K562 (cell line): Measurements from ENCODE around the gene MALAT1. TPM values are rescaled to one million over a fixed set of nuclear protein-coding genes. Genes with fewer than 3 reads are reported as not detected.

Source experiments
- ASH1L ChIP-seq: fragments of 450-650 bp; IDR thresholded peaks from 2 replicates; pipeline ENCODE4 v1.6.1; 2018; ENCODE audit warnings: borderline replicate concordance, mild to moderate bottlenecking, low read depth; ENCODE audit not compliant: partially characterized antibody
- CHD1 ChIP-seq: fragments of 200-600 bp; sonication (generic); IDR thresholded peaks from one replicate; pipeline ENCODE4 v1.6.1; 2012; ENCODE audit warnings: mild to moderate bottlenecking, moderate library complexity, low read length, inconsistent platforms
- GATA2 ChIP-seq: sonication (generic); formaldehyde crosslinking; IDR thresholded peaks from 2 replicates; pipeline ENCODE4 v1.4.0; 2020; ENCODE audit warnings: mild to moderate bottlenecking, missing genetic modification reagents
- HMG20A ChIP-seq: fragments of 450-650 bp; formaldehyde crosslinking; conservative IDR thresholded peaks from 2 replicates; pipeline ENCODE4 v1.4.0; 2020; ENCODE audit warnings: mild to moderate bottlenecking, mixed read lengths
- ILK ChIP-seq: fragments of 450-650 bp; IDR thresholded peaks from 2 replicates; pipeline ENCODE4 v1.6.1; 2016; ENCODE audit warnings: missing genetic modification characterization, low read depth, mild to moderate bottlenecking, missing compliant biosample characterization, moderate library complexity, borderline replicate concordance
- LARP7 ChIP-seq: fragments of 450-650 bp; IDR thresholded peaks from 2 replicates; pipeline ENCODE4 v1.6.1; 2016
- NFIX ChIP-seq: fragments of 250-450 bp; sonication (Bioruptor Pico); IDR thresholded peaks from 2 replicates; pipeline ENCODE4 v1.4.0; 2020; ENCODE audit warnings: low read depth, mild to moderate bottlenecking, moderate library complexity
- PPARD ChIP-seq: fragments of 250-450 bp; sonication (Bioruptor Pico); IDR thresholded peaks from 2 replicates; pipeline ENCODE4 v1.8.0; 2022; ENCODE audit warnings: inconsistent platforms, mild to moderate bottlenecking, moderate library complexity
- PRMT5 ChIP-seq: sonication (generic); formaldehyde crosslinking; IDR thresholded peaks from 2 replicates; pipeline ENCODE4 v1.5.0; 2020; ENCODE audit warnings: missing genetic modification reagents
- TFAM ChIP-seq: fragments of 250-450 bp; sonication (Bioruptor Pico); conservative IDR thresholded peaks from 2 replicates; pipeline ENCODE4 v1.5.0; 2021; ENCODE audit warnings: mild to moderate bottlenecking, moderate library complexity
- ZC3H11A ChIP-seq: IDR thresholded peaks from 2 replicates; pipeline ENCODE4 v1.6.1; 2012; ENCODE audit warnings: low read depth, low read length, improper control_type of control experiment
- ZFX ChIP-seq: sonication (generic); formaldehyde crosslinking; IDR thresholded peaks from 2 replicates; pipeline ENCODE4 v1.8.0; 2022; ENCODE audit warnings: mild to moderate bottlenecking, missing genetic modification reagents, moderate library complexity
- ZNF77 ChIP-seq: fragments of 250-450 bp; sonication (Bioruptor Pico); IDR thresholded peaks from 2 replicates; pipeline ENCODE4 v1.5.0; 2020
- polyA plus RNA-seq, 8 experiments: library from polyadenylated mRNA; depleted of rRNA in 4 of 8; stranded (reverse) in 5 of 8; unstranded in 3 of 8; fragments of >200 nt; fragmentation: Nextera tagmentation in 2 of 8; fragmentation: Illumina TruSeq in 1 of 8; extraction: Ambion mirVana in 2 of 8; extraction: Trizol in 1 of 8; gene quantifications; 2 replicates each; pipeline versions ENCODE4 v1.2.1 to v1.2.3, GENCODE V29; 2011 to 2014; ENCODE audit warnings: inconsistent platforms in 1 of 8, missing spikeins in 1 of 8
- total RNA-seq, 7 experiments: library from RNA; depleted of rRNA in 6 of 7; stranded (reverse); fragments of >200 nt in 6 of 7; fragmentation: Illumina TruSeq in 2 of 7; extraction: Trizol in 2 of 7; gene quantifications; 2 replicates each; pipeline versions ENCODE4 v1.2.1 to v1.2.3, GENCODE V29; 2011 to 2021; ENCODE audit warnings: low replicate concordance in 1 of 7
- TF ChIP-seq, protein P1 (sequence below): fragments of 450-650 bp; conservative IDR thresholded peaks from 2 replicates; pipeline ENCODE4 v1.6.1; 2016; ENCODE audit warnings: missing genetic modification characterization, low read depth, mild to moderate bottlenecking, missing compliant biosample characterization, moderate library complexity
- TF ChIP-seq, protein P2 (sequence below): fragments of 200-600 bp; sonication (generic); IDR thresholded peaks from one replicate; pipeline ENCODE4 v1.6.1; 2012; ENCODE audit warnings: mild to moderate bottlenecking, low read depth, low read length, inconsistent platforms
- TF ChIP-seq, protein P3 (sequence below): sonication (generic); formaldehyde crosslinking; IDR thresholded peaks from 2 replicates; pipeline ENCODE4 v1.9.0; 2022; ENCODE audit warnings: mild to moderate bottlenecking, missing genetic modification reagents

MALAT1 gene
- total and polyA plus RNA-seq, 9 of the 15 experiments (the other 6 are each of a cell fraction or from before 2014, with no cell fraction given): 363 to 8,715 (median 2,351) TPM

DNA sequence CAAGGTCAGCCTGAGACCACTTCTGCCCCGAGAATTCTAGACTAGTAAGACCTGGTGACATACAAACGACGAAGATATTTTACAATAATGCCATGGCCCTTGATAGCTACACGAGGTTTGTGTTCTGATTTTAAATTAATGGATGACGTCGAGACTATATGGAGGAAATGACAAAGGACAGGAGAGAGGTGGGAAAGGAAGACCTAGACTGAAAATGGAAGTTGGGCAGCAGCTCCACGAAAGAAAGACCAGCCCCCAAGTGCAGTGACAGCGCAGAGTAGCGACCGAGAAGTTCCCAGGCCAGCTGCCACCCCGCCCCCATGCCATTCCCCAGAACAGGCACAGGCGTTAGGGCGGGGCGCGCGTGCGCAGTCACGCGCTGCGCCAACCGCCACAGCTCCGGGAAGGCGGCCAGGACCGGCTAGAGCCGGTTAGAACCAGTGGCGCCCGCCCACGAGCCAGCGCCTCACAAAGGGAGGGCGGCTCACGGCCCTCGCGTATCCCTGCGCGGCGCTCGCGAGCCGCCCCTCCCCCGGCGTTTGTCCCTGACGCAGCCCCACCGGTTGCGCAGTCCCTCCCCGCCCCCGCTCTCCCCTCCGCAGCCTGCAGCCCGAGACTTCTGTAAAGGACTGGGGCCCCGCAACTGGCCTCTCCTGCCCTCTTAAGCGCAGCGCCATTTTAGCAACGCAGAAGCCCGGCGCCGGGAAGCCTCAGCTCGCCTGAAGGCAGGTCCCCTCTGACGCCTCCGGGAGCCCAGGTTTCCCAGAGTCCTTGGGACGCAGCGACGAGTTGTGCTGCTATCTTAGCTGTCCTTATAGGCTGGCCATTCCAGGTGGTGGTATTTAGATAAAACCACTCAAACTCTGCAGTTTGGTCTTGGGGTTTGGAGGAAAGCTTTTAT lies 1.5 kb upstream of the MALAT1 start (continued):
- no peak for TF ChIP-seq ASH1L
- TF ChIP-seq PRMT5 (CRISPR knock-in tag): no peak
- TF ChIP-seq ILK: no peak
- TF ChIP-seq TFAM (CRISPR knock-in tag): no peak
- no peak for TF ChIP-seq HMG20A (CRISPR knock-in tag)
- TF ChIP-seq, protein P1, sequence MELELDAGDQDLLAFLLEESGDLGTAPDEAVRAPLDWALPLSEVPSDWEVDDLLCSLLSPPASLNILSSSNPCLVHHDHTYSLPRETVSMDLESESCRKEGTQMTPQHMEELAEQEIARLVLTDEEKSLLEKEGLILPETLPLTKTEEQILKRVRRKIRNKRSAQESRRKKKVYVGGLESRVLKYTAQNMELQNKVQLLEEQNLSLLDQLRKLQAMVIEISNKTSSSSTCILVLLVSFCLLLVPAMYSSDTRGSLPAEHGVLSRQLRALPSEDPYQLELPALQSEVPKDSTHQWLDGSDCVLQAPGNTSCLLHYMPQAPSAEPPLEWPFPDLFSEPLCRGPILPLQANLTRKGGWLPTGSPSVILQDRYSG (tag): no peak
- peak; percentile 42 for TF ChIP-seq ZFX (CRISPR knock-in tag)
- no peak for TF ChIP-seq PPARD (CRISPR knock-in tag)
- no peak for TF ChIP-seq CHD1
- TF ChIP-seq, protein P2, sequence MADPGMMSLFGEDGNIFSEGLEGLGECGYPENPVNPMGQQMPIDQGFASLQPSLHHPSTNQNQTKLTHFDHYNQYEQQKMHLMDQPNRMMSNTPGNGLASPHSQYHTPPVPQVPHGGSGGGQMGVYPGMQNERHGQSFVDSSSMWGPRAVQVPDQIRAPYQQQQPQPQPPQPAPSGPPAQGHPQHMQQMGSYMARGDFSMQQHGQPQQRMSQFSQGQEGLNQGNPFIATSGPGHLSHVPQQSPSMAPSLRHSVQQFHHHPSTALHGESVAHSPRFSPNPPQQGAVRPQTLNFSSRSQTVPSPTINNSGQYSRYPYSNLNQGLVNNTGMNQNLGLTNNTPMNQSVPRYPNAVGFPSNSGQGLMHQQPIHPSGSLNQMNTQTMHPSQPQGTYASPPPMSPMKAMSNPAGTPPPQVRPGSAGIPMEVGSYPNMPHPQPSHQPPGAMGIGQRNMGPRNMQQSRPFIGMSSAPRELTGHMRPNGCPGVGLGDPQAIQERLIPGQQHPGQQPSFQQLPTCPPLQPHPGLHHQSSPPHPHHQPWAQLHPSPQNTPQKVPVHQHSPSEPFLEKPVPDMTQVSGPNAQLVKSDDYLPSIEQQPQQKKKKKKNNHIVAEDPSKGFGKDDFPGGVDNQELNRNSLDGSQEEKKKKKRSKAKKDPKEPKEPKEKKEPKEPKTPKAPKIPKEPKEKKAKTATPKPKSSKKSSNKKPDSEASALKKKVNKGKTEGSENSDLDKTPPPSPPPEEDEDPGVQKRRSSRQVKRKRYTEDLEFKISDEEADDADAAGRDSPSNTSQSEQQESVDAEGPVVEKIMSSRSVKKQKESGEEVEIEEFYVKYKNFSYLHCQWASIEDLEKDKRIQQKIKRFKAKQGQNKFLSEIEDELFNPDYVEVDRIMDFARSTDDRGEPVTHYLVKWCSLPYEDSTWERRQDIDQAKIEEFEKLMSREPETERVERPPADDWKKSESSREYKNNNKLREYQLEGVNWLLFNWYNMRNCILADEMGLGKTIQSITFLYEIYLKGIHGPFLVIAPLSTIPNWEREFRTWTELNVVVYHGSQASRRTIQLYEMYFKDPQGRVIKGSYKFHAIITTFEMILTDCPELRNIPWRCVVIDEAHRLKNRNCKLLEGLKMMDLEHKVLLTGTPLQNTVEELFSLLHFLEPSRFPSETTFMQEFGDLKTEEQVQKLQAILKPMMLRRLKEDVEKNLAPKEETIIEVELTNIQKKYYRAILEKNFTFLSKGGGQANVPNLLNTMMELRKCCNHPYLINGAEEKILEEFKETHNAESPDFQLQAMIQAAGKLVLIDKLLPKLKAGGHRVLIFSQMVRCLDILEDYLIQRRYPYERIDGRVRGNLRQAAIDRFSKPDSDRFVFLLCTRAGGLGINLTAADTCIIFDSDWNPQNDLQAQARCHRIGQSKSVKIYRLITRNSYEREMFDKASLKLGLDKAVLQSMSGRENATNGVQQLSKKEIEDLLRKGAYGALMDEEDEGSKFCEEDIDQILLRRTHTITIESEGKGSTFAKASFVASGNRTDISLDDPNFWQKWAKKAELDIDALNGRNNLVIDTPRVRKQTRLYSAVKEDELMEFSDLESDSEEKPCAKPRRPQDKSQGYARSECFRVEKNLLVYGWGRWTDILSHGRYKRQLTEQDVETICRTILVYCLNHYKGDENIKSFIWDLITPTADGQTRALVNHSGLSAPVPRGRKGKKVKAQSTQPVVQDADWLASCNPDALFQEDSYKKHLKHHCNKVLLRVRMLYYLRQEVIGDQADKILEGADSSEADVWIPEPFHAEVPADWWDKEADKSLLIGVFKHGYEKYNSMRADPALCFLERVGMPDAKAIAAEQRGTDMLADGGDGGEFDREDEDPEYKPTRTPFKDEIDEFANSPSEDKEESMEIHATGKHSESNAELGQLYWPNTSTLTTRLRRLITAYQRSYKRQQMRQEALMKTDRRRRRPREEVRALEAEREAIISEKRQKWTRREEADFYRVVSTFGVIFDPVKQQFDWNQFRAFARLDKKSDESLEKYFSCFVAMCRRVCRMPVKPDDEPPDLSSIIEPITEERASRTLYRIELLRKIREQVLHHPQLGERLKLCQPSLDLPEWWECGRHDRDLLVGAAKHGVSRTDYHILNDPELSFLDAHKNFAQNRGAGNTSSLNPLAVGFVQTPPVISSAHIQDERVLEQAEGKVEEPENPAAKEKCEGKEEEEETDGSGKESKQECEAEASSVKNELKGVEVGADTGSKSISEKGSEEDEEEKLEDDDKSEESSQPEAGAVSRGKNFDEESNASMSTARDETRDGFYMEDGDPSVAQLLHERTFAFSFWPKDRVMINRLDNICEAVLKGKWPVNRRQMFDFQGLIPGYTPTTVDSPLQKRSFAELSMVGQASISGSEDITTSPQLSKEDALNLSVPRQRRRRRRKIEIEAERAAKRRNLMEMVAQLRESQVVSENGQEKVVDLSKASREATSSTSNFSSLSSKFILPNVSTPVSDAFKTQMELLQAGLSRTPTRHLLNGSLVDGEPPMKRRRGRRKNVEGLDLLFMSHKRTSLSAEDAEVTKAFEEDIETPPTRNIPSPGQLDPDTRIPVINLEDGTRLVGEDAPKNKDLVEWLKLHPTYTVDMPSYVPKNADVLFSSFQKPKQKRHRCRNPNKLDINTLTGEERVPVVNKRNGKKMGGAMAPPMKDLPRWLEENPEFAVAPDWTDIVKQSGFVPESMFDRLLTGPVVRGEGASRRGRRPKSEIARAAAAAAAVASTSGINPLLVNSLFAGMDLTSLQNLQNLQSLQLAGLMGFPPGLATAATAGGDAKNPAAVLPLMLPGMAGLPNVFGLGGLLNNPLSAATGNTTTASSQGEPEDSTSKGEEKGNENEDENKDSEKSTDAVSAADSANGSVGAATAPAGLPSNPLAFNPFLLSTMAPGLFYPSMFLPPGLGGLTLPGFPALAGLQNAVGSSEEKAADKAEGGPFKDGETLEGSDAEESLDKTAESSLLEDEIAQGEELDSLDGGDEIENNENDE: no peak
- no peak for TF ChIP-seq LARP7
- TF ChIP-seq NFIX (CRISPR knock-in tag): no peak
- TF ChIP-seq ZNF77 (CRISPR knock-in tag): no peak
- TF ChIP-seq, protein P3, sequence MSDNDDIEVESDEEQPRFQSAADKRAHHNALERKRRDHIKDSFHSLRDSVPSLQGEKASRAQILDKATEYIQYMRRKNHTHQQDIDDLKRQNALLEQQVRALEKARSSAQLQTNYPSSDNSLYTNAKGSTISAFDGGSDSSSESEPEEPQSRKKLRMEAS (CRISPR knock-in tag): peak; percentile 92
- TF ChIP-seq GATA2 (CRISPR knock-in tag): no peak
- 0 out of 2 replicates have a peak, but pooled peaks have one; percentile 28 for TF ChIP-seq ZC3H11A
